HEK293T (cell line): Measurements from ENCODE around the gene NR4A1.

Source experiments
- ARNT ChIP-seq: fragments of 450-650 bp; IDR thresholded peaks from 2 replicates; pipeline ENCODE4 v1.6.1; 2017; ENCODE audit warnings: mild to moderate bottlenecking
- BHLHE40 ChIP-seq: fragments of 450-650 bp; IDR thresholded peaks from 2 replicates; pipeline ENCODE4 v1.6.1; 2016; ENCODE audit warnings: mild to moderate bottlenecking, moderate library complexity, borderline replicate concordance
- ELF4 ChIP-seq: fragments of 450-650 bp; IDR thresholded peaks from 2 replicates; pipeline ENCODE4 v1.6.1; 2017; ENCODE audit warnings: antibody characterized with exemption
- FOXA1 ChIP-seq: fragments of 450-650 bp; IDR thresholded peaks from 2 replicates; pipeline ENCODE4 v1.6.1; 2016; ENCODE audit warnings: mild to moderate bottlenecking
- FOXK2 ChIP-seq: fragments of 450-650 bp; IDR thresholded peaks from 2 replicates; pipeline ENCODE4 v1.6.1; 2016; ENCODE audit warnings: mild to moderate bottlenecking
- FOXM1 ChIP-seq: fragments of 450-650 bp; IDR thresholded peaks from 2 replicates; pipeline ENCODE4 v1.6.1; 2017; ENCODE audit warnings: mild to moderate bottlenecking, borderline replicate concordance
- L3MBTL2 ChIP-seq: fragments of 450-650 bp; conservative IDR thresholded peaks from 2 replicates; pipeline ENCODE4 v1.6.1; 2016; ENCODE audit warnings: mild to moderate bottlenecking
- LEF1 ChIP-seq: fragments of 450-650 bp; IDR thresholded peaks from 2 replicates; pipeline ENCODE4 v1.6.1; 2017; ENCODE audit warnings: mild to moderate bottlenecking, borderline replicate concordance
- NFRKB ChIP-seq: fragments of 450-650 bp; IDR thresholded peaks from 2 replicates; pipeline ENCODE4 v1.6.1; 2016; ENCODE audit warnings: mild to moderate bottlenecking, moderate library complexity
- SP1 ChIP-seq: fragments of 450-650 bp; IDR thresholded peaks from 2 replicates; pipeline ENCODE4 v1.6.1; 2017
- SUZ12 ChIP-seq: fragments of 450-650 bp; IDR thresholded peaks from 2 replicates; pipeline ENCODE4 v1.6.1; 2016; ENCODE audit warnings: mild to moderate bottlenecking
- TARDBP ChIP-seq: fragments of 450-650 bp; IDR thresholded peaks from 2 replicates; pipeline ENCODE4 v1.6.1; 2016
- TF ChIP-seq, protein P1 (sequence below): fragments of 450-650 bp; IDR thresholded peaks from 2 replicates; pipeline ENCODE4 v1.6.1; 2016

DNA sequence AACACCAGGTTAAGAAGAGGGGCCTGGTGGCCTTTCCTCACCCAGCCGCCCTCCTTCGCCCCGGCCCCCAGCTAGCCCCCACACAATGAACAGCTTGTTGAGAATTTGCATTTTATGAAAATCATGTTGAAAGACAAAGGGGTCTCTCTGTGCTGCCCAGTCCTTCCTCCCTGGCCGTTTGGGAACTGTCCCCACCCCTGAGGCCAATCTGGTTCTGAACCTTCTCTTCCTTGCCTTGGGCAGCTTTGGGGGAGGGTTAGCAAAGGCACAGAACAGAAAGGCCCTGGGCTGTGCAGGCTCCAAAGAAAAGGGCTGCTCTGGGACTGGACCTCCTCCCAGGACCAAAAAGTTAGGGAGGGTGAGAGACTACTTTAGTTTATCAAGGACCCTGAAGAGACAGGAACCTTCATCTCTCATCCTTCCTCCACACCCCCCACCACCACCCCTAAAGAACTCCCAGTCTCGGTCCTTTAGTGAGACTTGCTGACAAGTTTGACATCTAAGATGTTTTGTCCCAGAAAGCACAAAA is 43.2 kb upstream of the NR4A1 start:
- TF ChIP-seq FOXK2 (no peak), FOXA1 (no peak), SP1 (no peak), LEF1 (no peak), L3MBTL2 (no peak), ARNT (no peak), TARDBP (no peak), FOXM1 (no peak), BHLHE40 (no peak), SUZ12 (no peak), ELF4 (no peak), NFRKB (no peak)
- TF ChIP-seq, protein P1, sequence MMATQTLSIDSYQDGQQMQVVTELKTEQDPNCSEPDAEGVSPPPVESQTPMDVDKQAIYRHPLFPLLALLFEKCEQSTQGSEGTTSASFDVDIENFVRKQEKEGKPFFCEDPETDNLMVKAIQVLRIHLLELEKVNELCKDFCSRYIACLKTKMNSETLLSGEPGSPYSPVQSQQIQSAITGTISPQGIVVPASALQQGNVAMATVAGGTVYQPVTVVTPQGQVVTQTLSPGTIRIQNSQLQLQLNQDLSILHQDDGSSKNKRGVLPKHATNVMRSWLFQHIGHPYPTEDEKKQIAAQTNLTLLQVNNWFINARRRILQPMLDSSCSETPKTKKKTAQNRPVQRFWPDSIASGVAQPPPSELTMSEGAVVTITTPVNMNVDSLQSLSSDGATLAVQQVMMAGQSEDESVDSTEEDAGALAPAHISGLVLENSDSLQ = no peak
